Endometrium (tissue), 2 donors: ENCODE measurements around the gene CDH12.
"Not testable (repeated sequence)": the region's sequence is repeated elsewhere in the genome, so short reads cannot be mapped to it uniquely, and the experiment has no call there.

Experiments
- FAIRE-seq: peaks from 2 replicates; lab custom pipeline; 2012; peaks lifted over from hg19 to GRCh38; lab: Jason Lieb, UNC
- donor health status: control.
- donor health status: control.

CDH12 gene

GRCh38 chr5:22852807-22853660 lies at the start of gene CDH12:
Gene CDH12, minus strand, starts transcription at chr5:22853344.
- FAIRE-seq, result no peak

DNA sequence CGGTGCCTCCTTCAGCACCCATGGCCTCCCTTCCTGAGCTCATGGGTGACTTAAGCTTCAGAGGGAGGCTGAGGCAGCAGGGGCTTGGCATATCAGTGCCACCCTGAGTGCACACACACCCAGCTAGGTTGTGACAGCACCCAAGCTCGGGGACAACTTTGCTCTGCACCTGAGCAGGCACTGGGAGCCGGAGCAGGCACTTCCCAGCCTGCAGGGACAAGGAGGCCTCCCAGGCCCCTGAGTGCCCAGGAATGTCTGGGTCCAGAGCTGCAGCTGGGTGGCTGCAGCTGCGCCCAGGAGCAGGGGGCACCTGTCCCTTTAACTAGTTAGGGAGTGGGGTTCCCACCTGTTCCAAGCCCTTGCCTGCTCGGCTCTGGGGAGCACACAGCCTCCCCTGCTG lies 48.7 kb upstream of the CDH12 start:
- no peak for FAIRE-seq

GRCh38 chr5:22900801-22901310 lies 47.7 kb upstream of the CDH12 start:
- no peak for FAIRE-seq

DNA sequence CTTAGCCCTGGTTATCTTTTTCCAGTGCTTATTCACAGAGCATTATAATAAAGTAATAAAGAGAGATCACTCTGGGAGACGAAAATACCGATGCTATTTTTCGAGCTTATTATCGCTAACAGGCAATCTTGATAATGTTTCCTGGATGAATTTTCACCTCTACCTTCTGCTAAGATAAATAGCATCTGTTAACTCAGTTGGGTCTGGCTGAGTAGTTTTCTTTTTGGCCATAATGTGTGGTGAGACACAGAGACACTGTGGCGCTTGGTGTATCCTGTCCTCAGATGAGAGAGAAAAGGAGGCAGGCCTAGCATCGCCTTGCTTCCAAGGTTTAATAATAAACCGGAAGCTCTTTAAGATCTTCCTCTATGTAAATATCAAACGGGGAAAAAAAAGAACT lies 46.2 kb upstream of the CDH12 start:
- FAIRE-seq, result no peak

DNA sequence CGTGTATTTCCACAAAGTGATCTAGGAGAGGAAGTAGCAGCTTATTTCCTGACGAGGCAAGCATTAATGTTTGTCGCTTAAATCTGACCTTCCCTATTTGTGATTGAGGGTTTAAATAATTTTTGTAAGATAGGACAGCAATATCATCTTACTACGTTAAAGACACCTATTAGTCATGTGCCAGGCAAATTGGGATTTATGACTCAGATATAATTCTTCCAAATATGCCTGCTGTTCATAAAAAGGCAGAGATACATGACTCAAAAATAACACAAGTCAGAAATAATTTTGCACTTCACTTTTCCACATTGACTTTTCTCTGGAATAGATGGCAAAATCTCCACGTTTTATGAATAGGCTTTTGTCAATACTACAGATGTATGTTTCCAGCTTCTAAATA lies 43.0 kb upstream of the CDH12 start:
- FAIRE-seq, result no peak

- FAIRE-seq, result no peak
Measured at GRCh38 chr5:22892441-22892840, 39.3 kb upstream of the CDH12 start.

GRCh38 chr5:22889720-22890119 lies 36.6 kb upstream of the CDH12 start:
- FAIRE-seq, result no peak

DNA sequence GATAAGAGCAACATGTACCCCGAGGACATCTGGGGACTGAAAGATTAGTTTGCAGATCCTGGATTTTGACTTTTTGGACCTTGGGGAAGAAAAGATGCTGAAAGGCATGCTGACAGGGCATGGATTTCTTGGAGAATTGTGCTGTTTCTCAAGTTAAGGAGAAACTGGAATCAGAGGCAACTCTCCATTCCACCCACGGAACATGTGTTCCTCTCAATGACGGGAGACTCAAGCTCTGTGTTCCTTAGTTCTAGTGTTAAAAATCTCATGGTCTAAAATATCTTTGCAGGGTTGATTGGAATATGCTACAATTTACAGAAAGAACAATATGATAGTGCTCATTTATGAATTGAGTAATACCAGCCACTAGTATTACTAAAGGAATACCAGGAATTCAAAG lies 34.4 kb upstream of the CDH12 start:
- FAIRE-seq, result no peak

GRCh38 chr5:22858911-22859310 lies 5.8 kb upstream of the CDH12 start:
- FAIRE-seq, result not testable (repeated sequence)

- FAIRE-seq, result no peak
Measured at GRCh38 chr5:22855824-22856223, 2.7 kb upstream of the CDH12 start.

- no peak for FAIRE-seq
Measured at GRCh38 chr5:22850981-22851380, 2.2 kb downstream of the CDH12 start.

DNA sequence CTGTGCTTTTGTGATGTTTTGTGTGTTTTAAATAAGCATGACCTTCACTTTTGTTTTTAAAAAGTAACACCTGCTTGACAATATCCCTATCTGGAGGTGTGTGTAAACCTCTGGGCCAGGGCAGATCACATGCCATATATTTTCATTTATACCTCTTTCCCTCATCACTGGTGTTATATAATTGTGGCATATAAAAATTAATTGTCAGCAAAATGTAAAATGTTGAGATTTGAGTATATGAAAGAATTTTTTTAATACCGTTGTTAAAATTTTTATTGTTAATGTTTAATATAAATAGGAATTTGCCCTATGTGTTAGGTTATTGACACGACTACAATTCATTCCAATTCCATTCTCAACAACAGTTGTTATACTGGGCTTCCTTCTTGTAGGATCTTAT lies 6.5 kb downstream of the CDH12 start:
- FAIRE-seq, result no peak

DNA sequence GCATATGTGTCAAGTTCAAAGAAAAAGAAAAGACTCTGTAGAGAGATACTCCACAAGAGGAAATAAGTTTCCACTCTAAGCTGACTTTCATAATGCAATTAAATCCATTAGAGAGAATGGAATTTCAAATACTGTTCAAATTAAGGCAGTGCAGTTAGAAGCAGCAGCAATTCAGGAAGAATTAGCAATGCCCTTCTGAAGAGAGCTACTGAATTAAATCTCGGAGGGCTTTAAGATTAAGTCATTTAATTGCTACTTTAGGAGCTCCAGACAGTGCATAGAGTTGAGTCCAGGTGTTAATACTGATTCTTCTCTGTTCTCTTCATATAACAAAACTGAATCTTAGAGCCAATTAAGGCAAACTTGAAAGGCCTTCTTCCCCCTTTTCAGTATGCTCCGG lies 8.5 kb downstream of the CDH12 start:
- FAIRE-seq, result no peak

- no peak for FAIRE-seq
Measured at GRCh38 chr5:22844155-22844554, 9.0 kb downstream of the CDH12 start.

DNA sequence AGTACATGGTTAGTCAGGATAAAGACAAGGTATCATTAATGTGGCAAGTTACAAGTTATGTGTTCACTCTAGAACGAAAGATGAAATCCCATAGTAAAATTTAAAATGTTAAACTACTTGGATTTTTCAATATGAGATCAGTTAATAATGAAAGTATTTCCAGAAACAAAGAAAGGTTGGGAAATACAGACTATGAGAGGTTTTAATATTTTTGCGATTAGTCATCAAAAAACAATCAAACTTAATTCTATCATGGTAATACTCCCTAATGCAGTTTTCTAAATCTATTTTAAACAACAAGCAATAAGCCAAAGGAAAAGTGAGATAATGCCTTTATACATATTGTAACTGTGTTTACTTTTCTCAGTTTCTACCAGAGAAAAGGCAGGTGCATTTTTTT lies 10.6 kb downstream of the CDH12 start:
- peak; percentile 12 for FAIRE-seq

GRCh38 chr5:22837803-22838202 lies 15.3 kb downstream of the CDH12 start:
- FAIRE-seq, result no peak

GRCh38 chr5:22835686-22836085 lies 17.5 kb downstream of the CDH12 start:
- FAIRE-seq, result no peak

GRCh38 chr5:22793463-22793862 lies 59.7 kb downstream of the CDH12 start:
- FAIRE-seq, result no peak

GRCh38 chr5:22787807-22788206 lies 65.3 kb downstream of the CDH12 start:
- no peak for FAIRE-seq

DNA sequence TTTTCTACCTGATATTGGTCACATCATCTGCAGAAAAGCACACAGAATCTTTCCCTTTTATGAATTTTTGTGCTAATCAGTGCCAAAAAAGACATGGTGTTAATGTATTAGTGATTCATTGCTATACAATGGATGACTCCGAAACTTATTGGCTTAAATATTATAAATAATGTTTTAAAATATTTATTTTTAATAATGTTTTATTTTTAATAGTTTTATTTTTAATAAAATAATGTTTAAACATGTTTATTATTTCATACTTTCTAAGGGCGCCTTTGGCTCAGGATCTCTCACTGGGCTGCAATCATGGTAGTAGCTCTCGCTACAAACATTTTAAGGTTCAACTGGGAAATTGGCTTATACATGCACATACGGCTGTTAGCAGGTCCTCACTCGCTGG lies 65.7 kb downstream of the CDH12 start:
- no peak for FAIRE-seq

GRCh38 chr5:22780756-22781155 lies 72.4 kb downstream of the CDH12 start:
- FAIRE-seq, result no peak

GRCh38 chr5:22779499-22779898 lies 73.6 kb downstream of the CDH12 start:
- no peak for FAIRE-seq

- no peak for FAIRE-seq
Measured at GRCh38 chr5:22776285-22776684, 76.9 kb downstream of the CDH12 start.

- FAIRE-seq, result not testable (repeated sequence)
Measured at GRCh38 chr5:22774214-22774613, 78.9 kb downstream of the CDH12 start.
